ENCODE results near the gene UBASH3A. TPM values are rescaled to one million over a fixed set of nuclear protein-coding genes. Genes with fewer than 3 reads are reported as not detected.

The UBASH3A gene
- total and polyA plus RNA-seq, 8 donors: 0.18 to 4.6 (median 0.31) TPM; not detected in 1

- Histone ChIP-seq H3K4me3 (no peak overlapping the region), H3K36me3 (no peaks in the 10 kb centered on the region), H3K4me1 (no peaks in the 10 kb centered on the region), H3K27me3 (peaks cover 0 to 23% (median 0%) of the 10 kb centered on the region in 3 donors), H3K9me3 (peaks cover 0 to 9% (median under 1%) of the 10 kb centered on the region in 4 donors), H3K27ac (no peak overlapping the region)
- no peak for DNase-seq
- 82 to 91% (median 87%) methylated on average over 22 to 25 of the region's 25 CpGs for WGBS, 5 donors
- intact Hi-C loops (cut with DNase I; ENCODE audit: low total_unique reads): no loop called here
- TF ChIP-seq EP300 (IDR thresholded peaks at IDR 0.05): no peak
- no peak for TF ChIP-seq POLR2AphosphoS5 (IDR thresholded peaks at IDR 0.05)
- TF ChIP-seq POLR2A (IDR thresholded peaks at IDR 0.05): no peak
- TF ChIP-seq CTCF (IDR thresholded peaks at IDR 0.05): no peak
Observed at GRCh38 chr21:42438316-42439205, 34.9 kb downstream of the UBASH3A start.

GRCh38 chr21:42439284-42440186, 35.8 kb downstream of the UBASH3A start:
- no peak for TF ChIP-seq CTCF (IDR thresholded peaks at IDR 0.05)
- TF ChIP-seq POLR2A (IDR thresholded peaks at IDR 0.05): no peak
- TF ChIP-seq EP300 (IDR thresholded peaks at IDR 0.05): no peak
- Histone ChIP-seq H3K4me3 (no peak overlapping the region), H3K27ac (no peak overlapping the region), H3K4me1 (no peaks in the 10 kb centered on the region), H3K36me3 (no peaks in the 10 kb centered on the region), H3K27me3 (peaks cover 0 to 31% (median 0%) of the 10 kb centered on the region in 3 donors), H3K9me3 (peaks cover 0 to 7% (median 0%) of the 10 kb centered on the region in 4 donors)
- no peak for DNase-seq
- intact Hi-C loops (cut with DNase I; ENCODE audit: low total_unique reads): loop anchor here (10.0 kb wide), 3 partner anchors 95 to 285 kb away; no protein-coding TSS in a partner anchor
- WGBS, 5 donors: 71 to 82% (median 75%) methylated on average over 17 of the region's 17 CpGs

GRCh38 chr21:42440187-42440792, 36.6 kb downstream of the UBASH3A start:
- TF ChIP-seq EP300 (IDR thresholded peaks at IDR 0.05) (no peak), POLR2AphosphoS5 (IDR thresholded peaks at IDR 0.05) (no peak), CTCF (IDR thresholded peaks at IDR 0.05) (no peak), POLR2A (IDR thresholded peaks at IDR 0.05) (no peak)
- no peak for DNase-seq

More at GRCh38 chr21:42440187-42440792, 36.6 kb downstream of the UBASH3A start:
- intact Hi-C loops (cut with DNase I; ENCODE audit: low total_unique reads): loop anchor here (10.0 kb wide), 3 partner anchors 95 to 285 kb away; no protein-coding TSS in a partner anchor
- no peak overlapping the region for H3K4me3 ChIP-seq
- no peak overlapping the region for H3K27ac ChIP-seq
- H3K9me3 ChIP-seq: peaks cover 0 to 7% (median 0%) of the 10 kb centered on the region in 4 donors
- H3K27me3 ChIP-seq: peaks cover 0 to 34% (median 0%) of the 10 kb centered on the region in 3 donors
- no peaks in the 10 kb centered on the region for H3K4me1 ChIP-seq
- H3K36me3 ChIP-seq: no peaks in the 10 kb centered on the region
- WGBS, 5 donors: 77 to 81% (median 79%) methylated on average over 12 of the region's 12 CpGs
